ENCODE results near the gene TMIGD1.
"Not testable (repeated sequence)": the region's sequence is repeated elsewhere in the genome, so short reads cannot be mapped to it uniquely, and the experiment has no call there.

Gene TMIGD1

GRCh38 chr17:30358055-30358760, 24.4 kb upstream of the TMIGD1 start:
- ChIA-PET CTCF (interaction anchor here (0.9 kb wide), 1 partner anchor 54 kb away, joined by 3 read pairs; no protein-coding TSS in a partner anchor), POLR2A (no interaction called here)
- H3K27ac ChIP-seq (ENCODE audit: insufficient read depth in 1 of 2, low read depth in 1 of 2, low read length in 2 of 2, poor library complexity in 1 of 2, severe bottlenecking in 2 of 2), result no peak overlapping the region
- peaks cover 0 to 5% (median 3%) of the 10 kb centered on the region in 5 experiments for H3K9me3 ChIP-seq (ENCODE audit: control extremely low read depth in 1 of 5, control insufficient read depth in 4 of 5, insufficient read depth in 2 of 5, low read depth in 1 of 5, low read length in 4 of 5)
- whole genome bisulfite sequencing (ENCODE audit: insufficient coverage), result 94% methylated on average over 3 of the region's 5 CpGs
- DNase-seq, result no peak
- no peak overlapping the region for H3K4me3 ChIP-seq (ENCODE audit: control insufficient read depth in 1 of 7, extremely low read depth in 1 of 7, insufficient read depth in 4 of 7, low read depth in 2 of 7, low read length in 6 of 7)
- no peaks in the 10 kb centered on the region for H3K36me3 ChIP-seq (ENCODE audit: control insufficient read depth in 4 of 4, insufficient read depth in 4 of 4, low read length in 3 of 4)
- H3K27me3 ChIP-seq (replicated peaks in 2 of 5; ENCODE audit: control insufficient read depth in 4 of 5, insufficient read depth in 5 of 5, low read length in 4 of 5), result no peaks in the 10 kb centered on the region
- peaks cover 0 to 8% (median 4%) of the 10 kb centered on the region in 4 experiments for H3K4me1 ChIP-seq (ENCODE audit: control extremely low read depth in 1 of 4, control insufficient read depth in 4 of 4, insufficient read depth in 4 of 4, low read length in 3 of 4)

- POLR2A ChIA-PET, result no interaction called here
- no peak for DNase-seq
- peaks cover 0 to 8% (median 2%) of the 10 kb centered on the region in 4 experiments for H3K4me1 ChIP-seq (ENCODE audit: control extremely low read depth in 1 of 4, control insufficient read depth in 4 of 4, insufficient read depth in 4 of 4, low read length in 3 of 4)
These were observed 23.6 kb upstream of the TMIGD1 start for GRCh38 chr17:30357476-30357875.

GRCh38 chr17:30354701-30355100, 20.8 kb upstream of the TMIGD1 start:
- peaks cover 0 to 2% (median 0%) of the 10 kb centered on the region in 4 experiments for H3K4me1 ChIP-seq (ENCODE audit: control extremely low read depth in 1 of 4, control insufficient read depth in 4 of 4, insufficient read depth in 4 of 4, low read length in 3 of 4)
- H3K4me3 ChIP-seq (ENCODE audit: control insufficient read depth in 1 of 7, extremely low read depth in 1 of 7, insufficient read depth in 4 of 7, low read depth in 2 of 7, low read length in 6 of 7), result no peak overlapping the region
- DNase-seq, result no peak
- no peaks in the 10 kb centered on the region for H3K9me3 ChIP-seq (ENCODE audit: control extremely low read depth in 1 of 5, control insufficient read depth in 4 of 5, insufficient read depth in 2 of 5, low read depth in 1 of 5, low read length in 4 of 5)
- no peaks in the 10 kb centered on the region for H3K36me3 ChIP-seq (ENCODE audit: control insufficient read depth in 4 of 4, insufficient read depth in 4 of 4, low read length in 3 of 4)
- ChIA-PET POLR2A (no interaction called here), CTCF (interaction anchor here (2.0 kb wide), 1 partner anchor 26 kb away, joined by 5 read pairs; no protein-coding TSS in a partner anchor)
- H3K27me3 ChIP-seq (replicated peaks in 2 of 5; ENCODE audit: control insufficient read depth in 4 of 5, insufficient read depth in 5 of 5, low read length in 4 of 5), result no peaks in the 10 kb centered on the region
- H3K27ac ChIP-seq (ENCODE audit: insufficient read depth in 1 of 2, low read depth in 1 of 2, low read length in 2 of 2, poor library complexity in 1 of 2, severe bottlenecking in 2 of 2), result no peak overlapping the region

More at GRCh38 chr17:30357476-30357875, 23.6 kb upstream of the TMIGD1 start:
- Histone ChIP-seq H3K9me3 (ENCODE audit: control extremely low read depth in 1 of 5, control insufficient read depth in 4 of 5, insufficient read depth in 2 of 5, low read depth in 1 of 5, low read length in 4 of 5) (peaks cover 0 to 5% (median 3%) of the 10 kb centered on the region in 5 experiments), H3K36me3 (ENCODE audit: control insufficient read depth in 4 of 4, insufficient read depth in 4 of 4, low read length in 3 of 4) (no peaks in the 10 kb centered on the region), H3K27me3 (replicated peaks in 2 of 5; ENCODE audit: control insufficient read depth in 4 of 5, insufficient read depth in 5 of 5, low read length in 4 of 5) (no peaks in the 10 kb centered on the region), H3K27ac (ENCODE audit: insufficient read depth in 1 of 2, low read depth in 1 of 2, low read length in 2 of 2, poor library complexity in 1 of 2, severe bottlenecking in 2 of 2) (no peak overlapping the region), H3K4me3 (ENCODE audit: control insufficient read depth in 1 of 7, extremely low read depth in 1 of 7, insufficient read depth in 4 of 7, low read depth in 2 of 7, low read length in 6 of 7) (no peak overlapping the region)
- CTCF ChIA-PET, result interaction anchor here (0.9 kb wide), 1 partner anchor 53 kb away, joined by 3 read pairs; no protein-coding TSS in a partner anchor

DNA sequence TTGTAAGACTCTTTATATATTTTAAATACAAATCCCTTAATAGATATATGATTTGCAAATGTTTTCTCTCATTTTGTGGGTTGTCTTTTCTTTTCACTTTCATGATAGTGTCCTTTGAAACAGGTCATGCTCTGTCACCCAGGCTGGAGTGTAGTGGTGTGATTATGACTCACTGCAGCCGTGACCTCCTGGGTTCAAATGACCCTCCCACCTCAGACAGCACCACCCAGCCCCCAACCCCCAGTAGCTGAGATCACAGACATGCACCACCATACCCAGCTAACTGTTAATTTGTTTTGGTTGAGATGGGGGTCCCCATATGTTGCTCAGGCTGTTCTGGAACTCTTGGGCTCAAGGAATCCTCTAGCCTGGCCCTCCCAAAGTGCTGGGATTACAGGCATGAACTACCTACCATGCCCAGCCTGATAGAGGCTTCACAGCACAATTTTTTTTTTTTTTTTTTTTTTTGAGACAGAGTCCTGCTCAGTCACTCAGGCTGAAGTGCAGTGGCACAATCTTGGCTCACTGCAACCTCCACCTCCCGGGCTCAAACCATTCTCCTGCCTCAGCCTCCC, 18.5 kb upstream of the TMIGD1 start:
- DNase-seq, result no peak
- Histone ChIP-seq H3K27me3 (replicated peaks in 2 of 5; ENCODE audit: control insufficient read depth in 4 of 5, insufficient read depth in 5 of 5, low read length in 4 of 5) (no peaks in the 10 kb centered on the region), H3K9me3 (ENCODE audit: control extremely low read depth in 1 of 5, control insufficient read depth in 4 of 5, insufficient read depth in 2 of 5, low read depth in 1 of 5, low read length in 4 of 5) (no peaks in the 10 kb centered on the region), H3K27ac (ENCODE audit: insufficient read depth in 1 of 2, low read depth in 1 of 2, low read length in 2 of 2, poor library complexity in 1 of 2, severe bottlenecking in 2 of 2) (no peak overlapping the region), H3K4me3 (ENCODE audit: control insufficient read depth in 1 of 7, extremely low read depth in 1 of 7, insufficient read depth in 4 of 7, low read depth in 2 of 7, low read length in 6 of 7) (no peak overlapping the region), H3K36me3 (ENCODE audit: control insufficient read depth in 4 of 4, insufficient read depth in 4 of 4, low read length in 3 of 4) (no peaks in the 10 kb centered on the region), H3K4me1 (ENCODE audit: control extremely low read depth in 1 of 4, control insufficient read depth in 4 of 4, insufficient read depth in 4 of 4, low read length in 3 of 4) (peaks cover 0 to 2% (median 0%) of the 10 kb centered on the region in 4 experiments)
- 100% methylated on average over 1 of the region's 2 CpGs for WGBS (ENCODE audit: insufficient coverage)
- ChIA-PET POLR2A (no interaction called here), CTCF (interaction anchor here (1.7 kb wide), 1 partner anchor 11 kb away, joined by 4 read pairs; no protein-coding TSS in a partner anchor)

DNA sequence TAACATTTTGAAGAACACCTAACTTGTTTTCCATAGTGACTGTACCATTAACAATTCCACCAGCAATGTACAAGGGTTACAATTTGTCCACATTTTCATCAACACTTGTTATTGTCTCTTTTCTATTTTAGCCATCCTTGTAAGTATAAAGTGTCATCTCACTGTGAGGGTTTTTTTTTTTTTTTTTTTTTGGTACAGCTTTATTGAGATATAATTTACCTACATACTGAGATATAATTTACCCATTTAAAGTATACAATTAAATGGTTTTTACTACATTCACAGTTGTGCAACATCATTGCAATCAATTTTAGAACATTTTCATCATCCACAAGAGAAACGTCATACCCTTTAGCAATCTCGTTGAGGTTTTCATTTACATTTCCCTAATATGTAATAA, 17.9 kb upstream of the TMIGD1 start:
- no peak overlapping the region for H3K27ac ChIP-seq (ENCODE audit: insufficient read depth in 1 of 2, low read depth in 1 of 2, low read length in 2 of 2, poor library complexity in 1 of 2, severe bottlenecking in 2 of 2)
- POLR2A ChIA-PET, result no interaction called here
- CTCF ChIA-PET, result interaction anchor here (1.7 kb wide), 1 partner anchor 11 kb away, joined by 4 read pairs; no protein-coding TSS in a partner anchor

DNA sequence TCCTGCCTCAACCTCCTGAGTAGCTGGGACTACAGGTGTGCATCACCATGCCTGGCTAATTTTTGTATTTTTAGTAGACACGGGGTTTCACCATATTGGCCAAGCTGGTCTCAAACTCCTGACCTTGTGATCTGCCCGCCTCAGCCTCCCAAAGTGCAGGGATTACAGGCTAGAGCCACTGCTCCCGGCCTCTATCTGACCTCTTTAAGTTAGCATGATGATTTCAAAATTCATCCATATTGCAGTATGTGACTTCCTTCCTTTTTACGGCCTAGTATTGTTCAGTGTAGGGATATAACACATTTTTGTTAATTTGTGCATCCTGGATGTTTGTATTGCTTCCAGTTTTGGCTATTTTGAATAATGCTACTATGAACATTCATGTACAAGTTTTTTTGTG, 17.4 kb upstream of the TMIGD1 start:
- H3K4me3 ChIP-seq (ENCODE audit: control insufficient read depth in 1 of 7, extremely low read depth in 1 of 7, insufficient read depth in 4 of 7, low read depth in 2 of 7, low read length in 6 of 7); H3K36me3 ChIP-seq (ENCODE audit: control insufficient read depth in 4 of 4, insufficient read depth in 4 of 4, low read length in 3 of 4); H3K27ac ChIP-seq (ENCODE audit: insufficient read depth in 1 of 2, low read depth in 1 of 2, low read length in 2 of 2, poor library complexity in 1 of 2, severe bottlenecking in 2 of 2); H3K27me3 ChIP-seq (replicated peaks in 2 of 5; ENCODE audit: control insufficient read depth in 4 of 5, insufficient read depth in 5 of 5, low read length in 4 of 5); POLR2A ChIA-PET; CTCF ChIA-PET; H3K4me1 ChIP-seq (ENCODE audit: control extremely low read depth in 1 of 4, control insufficient read depth in 4 of 4, insufficient read depth in 4 of 4, low read length in 3 of 4); H3K9me3 ChIP-seq (ENCODE audit: control extremely low read depth in 1 of 5, control insufficient read depth in 4 of 5, insufficient read depth in 2 of 5, low read depth in 1 of 5, low read length in 4 of 5); DNase-seq: not testable (repeated sequence)
- WGBS (ENCODE audit: insufficient coverage), result 100% methylated on average over 4 of the region's 4 CpGs

More for the DNA sequence above, 17.9 kb upstream of the TMIGD1 start:
- Histone ChIP-seq H3K4me3 (ENCODE audit: control insufficient read depth in 1 of 7, extremely low read depth in 1 of 7, insufficient read depth in 4 of 7, low read depth in 2 of 7, low read length in 6 of 7) (no peak overlapping the region), H3K4me1 (ENCODE audit: control extremely low read depth in 1 of 4, control insufficient read depth in 4 of 4, insufficient read depth in 4 of 4, low read length in 3 of 4) (peaks cover 0 to 2% (median 0%) of the 10 kb centered on the region in 4 experiments), H3K27me3 (replicated peaks in 2 of 5; ENCODE audit: control insufficient read depth in 4 of 5, insufficient read depth in 5 of 5, low read length in 4 of 5) (no peaks in the 10 kb centered on the region), H3K9me3 (ENCODE audit: control extremely low read depth in 1 of 5, control insufficient read depth in 4 of 5, insufficient read depth in 2 of 5, low read depth in 1 of 5, low read length in 4 of 5) (no peaks in the 10 kb centered on the region), H3K36me3 (ENCODE audit: control insufficient read depth in 4 of 4, insufficient read depth in 4 of 4, low read length in 3 of 4) (no peaks in the 10 kb centered on the region)
- DNase-seq, result peak in 1 of 3 donors; percentile 15
- WGBS (ENCODE audit: insufficient coverage), result 92% methylated on average over 2 of the region's 2 CpGs

DNA sequence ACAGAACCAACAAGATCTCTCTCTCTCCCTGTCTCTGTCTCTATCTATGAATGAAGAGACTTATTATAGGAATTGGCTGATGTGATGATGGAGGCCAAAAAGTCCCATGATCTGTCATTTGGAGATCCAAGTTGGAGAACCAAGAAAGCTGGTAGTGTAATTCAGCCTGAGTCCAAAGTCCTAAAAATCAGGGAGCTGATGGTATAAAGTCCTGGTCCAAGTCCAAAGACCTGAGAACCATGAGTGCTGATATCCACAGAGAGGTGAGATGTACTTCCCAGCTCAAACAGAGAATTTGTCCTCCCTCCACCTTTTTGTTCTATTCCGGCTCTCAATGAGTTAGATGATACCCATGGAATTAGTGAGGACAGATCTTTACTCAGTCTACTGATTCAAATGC, 15.4 kb upstream of the TMIGD1 start:
- CTCF ChIA-PET, result interaction anchor here (2.0 kb wide), 1 partner anchor 10 kb away, joined by 5 read pairs; no protein-coding TSS in a partner anchor

More for the DNA sequence above, 15.4 kb upstream of the TMIGD1 start:
- no peak overlapping the region for H3K27ac ChIP-seq (ENCODE audit: insufficient read depth in 1 of 2, low read depth in 1 of 2, low read length in 2 of 2, poor library complexity in 1 of 2, severe bottlenecking in 2 of 2)
- no peak overlapping the region for H3K4me3 ChIP-seq (ENCODE audit: control insufficient read depth in 1 of 7, extremely low read depth in 1 of 7, insufficient read depth in 4 of 7, low read depth in 2 of 7, low read length in 6 of 7)
- no peak for DNase-seq
- no peaks in the 10 kb centered on the region for H3K9me3 ChIP-seq (ENCODE audit: control extremely low read depth in 1 of 5, control insufficient read depth in 4 of 5, insufficient read depth in 2 of 5, low read depth in 1 of 5, low read length in 4 of 5)
- peaks cover 5 to 18% (median 11%) of the 10 kb centered on the region in 4 experiments for H3K4me1 ChIP-seq (ENCODE audit: control extremely low read depth in 1 of 4, control insufficient read depth in 4 of 4, insufficient read depth in 4 of 4, low read length in 3 of 4)
- POLR2A ChIA-PET, result no interaction called here
- 100% methylated on average over 1 of the region's 1 CpG for WGBS (ENCODE audit: insufficient coverage)
- H3K27me3 ChIP-seq (replicated peaks in 2 of 5; ENCODE audit: control insufficient read depth in 4 of 5, insufficient read depth in 5 of 5, low read length in 4 of 5), result no peaks in the 10 kb centered on the region
- H3K36me3 ChIP-seq (ENCODE audit: control insufficient read depth in 4 of 4, insufficient read depth in 4 of 4, low read length in 3 of 4), result no peaks in the 10 kb centered on the region
